Measurements from ENCODE around the gene CMSS1.

Gene CMSS1

DNA sequence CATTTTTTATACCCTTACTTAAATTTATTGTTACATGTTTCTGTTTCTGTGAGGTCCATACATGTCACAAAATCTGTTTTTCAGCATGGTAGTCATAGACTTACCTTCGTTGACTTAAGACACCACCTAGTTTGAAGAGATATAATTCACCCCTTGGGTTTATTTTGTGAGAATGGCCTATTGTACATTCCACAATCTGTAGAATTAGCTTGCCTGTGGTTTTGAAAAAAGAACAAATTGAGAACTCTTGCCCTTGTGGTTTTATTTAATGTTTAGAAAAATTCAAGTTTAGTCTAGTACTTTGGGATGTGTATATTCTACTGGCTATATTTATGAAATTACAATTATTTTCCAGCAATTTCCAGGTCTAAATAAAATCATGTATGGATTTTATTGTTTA lies 265.1 kb downstream of the CMSS1 start:
- H4K20me1 ChIP-seq (ENCODE audit: insufficient read depth, low read length) = no peaks in the 10 kb centered on the region
- no peak for TF ChIP-seq EZH2 (optimal IDR thresholded peaks at IDR 0.05; ENCODE audit: low read depth, low read length)
- TF ChIP-seq EZH2phosphoT487 (IDR thresholded peaks at IDR 0.05; ENCODE audit: low read length) = no peak
- no peak for TF ChIP-seq CTCF (IDR thresholded peaks at IDR 0.05; ENCODE audit: low read length)
- DNase-seq = no peak
- no peaks in the 10 kb centered on the region for H3K9me3 ChIP-seq (replicated peaks; ENCODE audit: insufficient read depth, low read length)
- no peak overlapping the region for H3K4me3 ChIP-seq (ENCODE audit: low read length)
- no peak overlapping the region for H3K9ac ChIP-seq (ENCODE audit: low read length)
- peaks cover 8% of the 10 kb centered on the region for H3K4me1 ChIP-seq (ENCODE audit: low read length)
- no peaks in the 10 kb centered on the region for H3K9me2 ChIP-seq (replicated peaks; ENCODE audit: insufficient read depth, low read length)
- H3K4me2 ChIP-seq (ENCODE audit: low read depth, low read length) = no peak overlapping the region
- no peaks in the 10 kb centered on the region for H3K27me3 ChIP-seq (replicated peaks; ENCODE audit: insufficient read depth, low read length)
- H3K79me2 ChIP-seq (ENCODE audit: low read length) = no peaks in the 10 kb centered on the region
- no peaks in the 10 kb centered on the region; the same call in 1 of the 2 replicates for H3F3A ChIP-seq (ENCODE audit: insufficient read depth, low read length)
- H3K27ac ChIP-seq (ENCODE audit: low read length) = no peak overlapping the region
- no peaks in the 10 kb centered on the region for H3K36me3 ChIP-seq (replicated peaks; ENCODE audit: insufficient read depth, low read length)
- H2AFZ ChIP-seq (ENCODE audit: low read length) = no peak overlapping the region

GRCh38 chr3:100083209-100083608 lies 265.5 kb downstream of the CMSS1 start:
- no peak for TF ChIP-seq CTCF (IDR thresholded peaks at IDR 0.05; ENCODE audit: low read length)
- no peak for TF ChIP-seq EZH2phosphoT487 (IDR thresholded peaks at IDR 0.05; ENCODE audit: low read length)
- H3K4me1 ChIP-seq (ENCODE audit: low read length) = peaks cover 11% of the 10 kb centered on the region
- H3K9me3 ChIP-seq (replicated peaks; ENCODE audit: insufficient read depth, low read length) = no peaks in the 10 kb centered on the region
- H3K4me2 ChIP-seq (ENCODE audit: low read depth, low read length) = no peak overlapping the region
- DNase-seq = no peak
- no peak overlapping the region for H2AFZ ChIP-seq (ENCODE audit: low read length)
- H3K9ac ChIP-seq (ENCODE audit: low read length) = no peak overlapping the region
- H3K36me3 ChIP-seq (replicated peaks; ENCODE audit: insufficient read depth, low read length) = no peaks in the 10 kb centered on the region
- H4K20me1 ChIP-seq (ENCODE audit: insufficient read depth, low read length) = no peaks in the 10 kb centered on the region
- H3K79me2 ChIP-seq (ENCODE audit: low read length) = no peaks in the 10 kb centered on the region
- no peaks in the 10 kb centered on the region for H3K27me3 ChIP-seq (replicated peaks; ENCODE audit: insufficient read depth, low read length)
- H3K27ac ChIP-seq (ENCODE audit: low read length) = no peak overlapping the region
- no peaks in the 10 kb centered on the region for H3K9me2 ChIP-seq (replicated peaks; ENCODE audit: insufficient read depth, low read length)
- no peaks in the 10 kb centered on the region; the same call in 1 of the 2 replicates for H3F3A ChIP-seq (ENCODE audit: insufficient read depth, low read length)
- no peak overlapping the region for H3K4me3 ChIP-seq (ENCODE audit: low read length)

- Histone ChIP-seq H3K9me2 (replicated peaks; ENCODE audit: insufficient read depth, low read length) (no peaks in the 10 kb centered on the region), H3K36me3 (replicated peaks; ENCODE audit: insufficient read depth, low read length) (no peaks in the 10 kb centered on the region), H3K27me3 (replicated peaks; ENCODE audit: insufficient read depth, low read length) (no peaks in the 10 kb centered on the region), H4K20me1 (ENCODE audit: insufficient read depth, low read length) (no peaks in the 10 kb centered on the region), H3F3A (ENCODE audit: insufficient read depth, low read length) (no peaks in the 10 kb centered on the region; the same call in 1 of the 2 replicates), H3K9ac (ENCODE audit: low read length) (no peak overlapping the region), H3K4me3 (ENCODE audit: low read length) (no peak overlapping the region), H3K27ac (ENCODE audit: low read length) (no peak overlapping the region), H3K4me2 (ENCODE audit: low read depth, low read length) (no peak overlapping the region), H3K79me2 (ENCODE audit: low read length) (no peaks in the 10 kb centered on the region), H3K4me1 (ENCODE audit: low read length) (peaks cover 12% of the 10 kb centered on the region), H3K9me3 (replicated peaks; ENCODE audit: insufficient read depth, low read length) (no peaks in the 10 kb centered on the region), H2AFZ (ENCODE audit: low read length) (no peak overlapping the region)
- DNase-seq = no peak
- no peak for TF ChIP-seq CTCF (IDR thresholded peaks at IDR 0.05; ENCODE audit: low read length)
- TF ChIP-seq EZH2phosphoT487 (IDR thresholded peaks at IDR 0.05; ENCODE audit: low read length) = no peak
- TF ChIP-seq EZH2 (optimal IDR thresholded peaks at IDR 0.05; ENCODE audit: low read depth, low read length) = no peak
These were observed 266.6 kb downstream of the CMSS1 start for GRCh38 chr3:100084100-100084806.

Data from MM.1S (cell line).